GM19099 (cell line): ENCODE data around the gene PRKACG.

Experiments
- POLR2A ChIP-seq: IDR thresholded peaks from 3 replicates; pipeline ENCODE4 v1.6.1; 2011; ENCODE audit warnings: low read depth; ENCODE audit not compliant: insufficient read length; ENCODE audit errors: extremely low read depth

Gene PRKACG

DNA sequence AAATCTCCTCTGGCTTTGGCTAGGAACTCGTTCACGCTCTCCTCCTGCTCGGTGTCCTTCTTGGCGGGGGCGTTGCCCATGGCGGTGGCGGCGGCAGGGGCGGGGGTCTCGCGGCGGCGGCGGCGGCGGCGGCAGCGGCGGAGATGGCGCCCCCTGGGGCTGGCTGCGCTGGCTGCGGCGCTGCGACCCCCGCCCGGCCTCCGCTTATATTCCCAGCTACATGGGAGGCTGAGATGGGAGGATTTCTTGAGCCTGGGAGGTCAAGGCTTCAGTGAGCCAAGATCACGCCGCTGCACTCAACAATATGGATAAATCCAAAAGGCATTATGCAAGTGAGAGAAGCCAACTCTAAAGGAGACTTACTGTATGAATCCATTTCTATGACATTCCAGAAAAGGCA lies at the start of gene PRKACG:
TSS of gene PRKACG (minus strand) at position 101 of the 400 bp plus-strand sequence. CDS start at position 80, 21 bp downstream.
- no peak for TF ChIP-seq POLR2A

DNA sequence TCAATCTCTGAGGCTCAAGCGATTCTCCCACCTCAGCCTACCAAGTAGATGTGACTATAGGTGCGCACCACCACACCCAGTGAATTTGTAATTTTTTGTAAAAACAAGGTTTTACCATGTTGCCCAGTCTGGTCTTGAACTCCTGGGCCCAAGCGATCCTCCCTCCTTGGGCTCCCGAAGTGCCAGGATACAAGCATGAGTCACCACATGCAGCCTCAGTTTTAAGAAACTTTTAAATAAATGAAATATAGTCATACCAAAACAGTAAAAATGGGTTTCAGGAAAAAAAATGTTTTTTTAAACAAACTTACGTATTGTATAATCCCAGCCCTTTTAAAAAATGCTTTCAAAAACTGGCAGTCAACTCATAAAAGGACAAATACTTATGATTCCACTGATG lies 48.3 kb upstream of the PRKACG start:
- TF ChIP-seq POLR2A, result no peak

DNA sequence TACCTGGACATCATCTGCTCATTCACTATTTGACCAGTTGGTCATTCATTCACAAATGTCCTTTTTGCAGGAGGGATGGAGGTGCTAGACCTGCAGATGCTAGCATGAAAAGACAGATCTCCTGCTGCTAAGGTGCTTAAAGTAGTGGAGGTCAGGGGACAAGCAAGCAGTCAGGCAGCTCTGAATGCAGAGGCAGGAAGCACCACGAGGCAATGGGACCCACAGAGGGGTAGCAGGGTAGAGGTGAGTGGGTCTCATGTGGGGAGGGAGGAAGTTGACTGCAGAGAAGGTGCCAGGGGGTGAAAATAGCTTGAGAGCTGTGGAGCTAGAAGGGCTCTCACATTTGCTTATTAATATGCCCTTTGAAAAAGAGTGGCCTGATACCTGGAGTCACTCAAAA lies 46.9 kb upstream of the PRKACG start:
- no peak for TF ChIP-seq POLR2A

DNA sequence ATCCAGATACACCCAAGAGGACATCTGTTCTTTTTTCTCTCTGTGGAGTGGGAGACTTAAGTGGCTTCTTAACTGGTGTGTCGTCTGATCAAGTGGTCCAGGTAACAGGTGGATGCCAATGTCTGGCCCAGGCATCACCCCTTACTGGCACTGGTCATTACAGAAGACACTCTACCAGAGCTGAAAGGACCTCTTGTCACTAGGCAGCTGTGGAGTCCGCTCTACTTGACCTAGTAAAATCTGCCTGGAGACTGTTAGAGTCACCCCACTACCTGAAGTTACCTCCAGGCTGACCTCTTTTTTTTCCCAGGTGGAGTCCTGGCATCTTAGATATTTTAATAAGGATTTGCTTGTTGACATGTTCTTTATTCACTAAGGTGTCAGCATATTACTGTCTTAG lies 44.2 kb upstream of the PRKACG start:
- TF ChIP-seq POLR2A, result no peak

DNA sequence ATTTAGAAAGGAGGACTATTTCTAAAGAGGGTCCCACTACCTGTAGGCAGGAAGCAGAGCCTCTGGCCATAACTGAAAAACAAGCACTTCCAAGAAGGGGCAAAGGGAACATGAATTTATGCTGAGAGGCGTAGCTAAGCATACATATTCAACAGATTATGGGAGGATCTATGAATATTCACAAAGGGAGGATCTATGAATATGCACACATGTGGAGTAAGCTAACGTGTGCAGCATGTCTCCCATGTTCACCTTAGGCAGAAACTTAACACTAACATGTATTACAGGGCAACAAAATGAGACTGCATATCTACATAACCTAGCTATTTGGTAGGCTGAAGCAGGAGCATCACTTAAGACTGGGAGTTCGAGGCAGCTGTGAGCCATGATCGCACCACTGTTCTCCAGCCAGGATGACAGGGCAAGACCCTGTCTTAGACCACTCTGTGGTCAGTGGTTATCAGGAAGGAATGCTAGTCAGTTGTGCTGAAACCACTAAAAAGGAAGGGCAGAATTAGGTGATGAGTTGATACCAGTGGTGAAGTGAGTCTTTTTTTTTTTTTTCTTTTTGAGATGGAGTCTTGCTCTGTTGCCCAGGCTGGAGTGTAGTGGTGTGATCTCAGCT lies 42.4 kb upstream of the PRKACG start:
- TF ChIP-seq POLR2A, result no peak

DNA sequence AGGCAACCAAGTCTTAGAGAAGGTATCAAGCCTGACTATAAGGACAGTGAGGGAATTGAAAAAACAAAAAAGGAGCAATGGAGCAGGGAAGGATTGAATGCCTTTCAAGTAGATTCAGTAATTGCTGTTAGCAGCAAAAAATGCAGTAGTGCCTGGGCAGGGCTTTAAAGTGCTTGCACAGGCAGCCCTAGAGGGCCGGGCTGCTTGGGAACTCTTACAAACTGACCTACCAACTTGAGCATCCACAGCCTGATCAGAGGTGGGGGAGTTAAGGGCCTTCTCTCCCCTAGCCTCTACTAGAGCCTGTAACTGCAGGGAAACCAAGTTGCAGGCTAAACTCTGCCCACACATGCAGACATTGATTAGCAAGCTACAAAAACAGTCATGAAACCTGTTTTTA lies 41.1 kb upstream of the PRKACG start:
- no peak for TF ChIP-seq POLR2A

DNA sequence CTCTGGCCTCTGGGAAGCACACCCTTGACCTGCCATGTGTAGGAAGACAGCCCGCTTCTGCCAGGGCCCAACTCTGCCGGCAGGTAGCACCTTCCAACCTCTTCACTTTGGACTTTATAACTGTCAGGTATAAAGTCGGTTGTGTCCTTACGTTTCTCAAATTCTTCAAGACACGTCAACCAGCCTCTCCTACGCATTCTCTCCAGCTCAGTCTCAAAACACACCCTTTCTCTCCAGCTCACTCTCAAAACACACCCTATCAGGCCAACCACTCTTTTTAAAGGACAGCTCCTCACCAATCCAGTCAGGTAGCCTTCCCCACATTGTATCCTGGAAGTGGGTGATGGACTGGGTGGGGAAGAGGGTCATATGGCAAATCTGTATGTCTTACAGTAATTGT lies 35.2 kb upstream of the PRKACG start:
- TF ChIP-seq POLR2A, result no peak

DNA sequence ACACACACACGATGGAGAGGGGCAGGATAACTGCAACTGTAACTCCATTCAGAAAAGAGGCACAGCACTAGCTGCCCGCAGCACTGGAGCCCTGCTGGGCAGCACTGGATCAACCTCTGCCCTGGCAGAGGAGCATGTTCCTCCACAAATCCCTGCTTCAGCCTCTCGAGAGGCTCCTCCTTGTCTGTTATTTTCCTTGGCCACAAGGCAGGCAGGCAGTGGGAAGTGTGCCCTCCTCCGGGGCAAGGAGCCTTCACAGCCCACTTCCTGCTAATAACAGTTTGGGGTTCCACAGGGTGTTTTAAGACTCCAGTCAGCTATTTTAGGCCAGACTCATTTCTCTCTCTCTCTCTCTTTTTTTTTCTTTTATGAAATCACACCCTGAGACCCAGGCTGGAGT lies 33.5 kb upstream of the PRKACG start:
- no peak for TF ChIP-seq POLR2A

DNA sequence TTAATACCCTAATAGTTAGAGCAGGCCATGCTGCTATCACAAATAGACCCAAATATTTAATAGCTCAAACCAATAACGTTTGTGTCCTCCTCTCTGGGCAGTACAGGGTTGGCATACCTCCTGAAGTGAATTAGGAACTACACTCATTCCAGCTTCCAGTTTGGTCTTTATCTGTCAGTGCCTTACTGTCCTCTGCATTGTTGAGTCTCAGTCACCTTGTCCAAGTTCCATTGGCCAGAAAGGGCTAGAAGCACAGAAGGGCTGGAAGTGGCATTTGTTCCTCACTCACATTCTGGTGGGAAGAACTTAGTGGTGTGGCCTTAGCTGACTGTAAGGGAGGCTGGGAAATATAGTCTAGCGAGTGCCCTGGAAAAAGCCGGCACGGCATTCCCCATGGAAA lies 32.8 kb upstream of the PRKACG start:
- no peak for TF ChIP-seq POLR2A

DNA sequence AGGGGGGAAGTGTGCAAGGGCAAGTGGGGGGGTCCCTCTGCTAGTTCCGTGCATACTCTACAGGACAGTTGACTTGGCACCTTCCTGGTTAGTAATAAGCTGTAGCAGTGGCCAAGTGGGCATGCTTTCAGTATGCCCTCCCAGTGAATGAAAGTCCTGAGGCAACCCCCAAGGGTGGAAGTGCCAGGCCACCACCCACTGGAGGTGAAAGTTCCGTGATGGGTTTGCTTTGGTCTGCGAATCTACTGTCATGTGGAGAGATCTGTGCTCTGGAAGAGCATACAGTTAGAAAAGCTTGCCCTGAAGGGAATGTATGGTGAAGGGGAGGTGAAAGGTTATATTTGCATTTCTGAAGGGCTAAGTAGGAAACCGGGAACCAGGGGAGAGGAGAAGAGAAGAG lies 31.9 kb upstream of the PRKACG start:
- no peak for TF ChIP-seq POLR2A

DNA sequence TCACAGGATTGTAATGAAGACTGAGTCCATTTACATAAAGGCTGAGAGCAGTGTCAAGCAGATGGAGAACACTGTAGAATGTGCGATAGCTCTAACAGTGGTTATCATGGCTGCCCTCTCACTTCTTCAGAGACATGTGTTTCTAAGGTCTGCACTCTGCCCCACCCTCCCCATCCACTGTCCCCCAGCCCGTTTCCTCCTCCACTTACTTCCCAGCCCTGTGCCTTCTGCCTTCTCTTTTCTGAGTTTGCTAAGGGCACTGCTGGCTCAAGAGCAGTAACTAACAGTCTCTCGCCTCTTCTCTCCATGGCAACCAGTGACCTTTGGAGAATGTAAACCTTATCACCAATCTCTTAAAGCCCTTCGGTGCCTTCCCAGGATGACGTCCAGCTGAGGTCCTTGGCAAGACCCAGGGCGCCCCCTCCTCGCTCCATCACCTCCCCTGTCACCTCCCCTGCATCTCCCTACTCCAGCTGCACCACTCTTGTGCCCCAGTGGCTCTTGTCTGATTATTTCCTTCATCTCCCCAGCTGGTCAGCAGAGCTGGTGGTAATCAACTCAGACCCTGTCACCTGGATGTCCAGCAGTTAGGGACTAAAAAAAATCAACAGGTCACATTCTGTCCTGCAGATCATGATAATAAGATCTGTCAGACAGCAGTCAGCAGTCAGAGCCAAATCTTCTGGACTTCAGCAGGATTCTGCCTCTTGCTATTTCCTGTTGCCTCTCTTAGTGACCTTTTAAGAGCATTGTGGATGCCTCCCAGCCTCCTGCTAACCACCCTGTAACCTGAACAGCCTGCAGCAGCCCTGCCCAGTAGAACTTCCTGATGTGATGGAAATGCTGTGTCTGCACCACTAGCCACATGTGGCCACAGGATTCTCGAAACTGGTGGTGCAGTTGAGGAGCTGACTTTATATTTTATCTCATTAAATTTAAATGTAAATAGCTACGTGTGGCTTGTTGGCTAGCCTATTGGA lies 30.6 kb upstream of the PRKACG start:
- no peak for TF ChIP-seq POLR2A

DNA sequence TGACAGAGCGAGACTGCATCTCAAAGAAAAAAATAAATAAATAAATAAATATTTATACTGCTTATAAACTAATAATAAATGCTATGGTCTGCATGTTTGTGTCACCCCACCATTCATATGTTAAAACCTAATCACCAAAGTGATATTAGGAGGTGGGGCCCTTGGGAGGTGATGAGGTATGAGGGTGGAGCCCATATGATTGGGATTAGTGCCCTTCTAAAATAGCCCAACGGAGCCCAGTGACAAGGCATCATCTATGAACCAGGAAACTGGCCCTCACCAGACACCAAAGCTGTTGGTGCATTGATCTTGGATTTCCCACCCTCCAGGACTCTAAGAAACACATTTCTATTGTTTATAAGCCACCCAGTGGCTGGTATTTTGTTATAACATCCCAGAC lies 26.7 kb upstream of the PRKACG start:
- TF ChIP-seq POLR2A, result no peak

DNA sequence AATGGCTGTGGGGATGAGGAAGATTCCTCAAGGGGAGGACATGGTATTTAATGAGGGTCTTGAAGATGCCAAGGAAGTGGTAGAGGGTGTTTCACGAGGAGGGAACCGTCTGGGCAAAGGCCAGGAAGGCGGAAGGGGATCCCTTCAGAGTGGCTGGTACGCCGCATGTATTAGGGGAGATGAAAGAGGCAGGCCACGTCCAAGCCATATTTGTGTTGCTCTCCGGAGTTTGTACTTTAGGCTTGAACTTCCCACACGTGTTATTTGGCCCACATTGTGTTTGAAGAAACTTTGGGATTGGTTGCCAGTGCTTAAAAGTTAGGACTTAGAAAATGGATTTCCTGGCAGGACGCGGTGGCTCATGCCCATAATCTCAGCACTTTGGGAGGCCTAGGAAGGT lies 22.9 kb upstream of the PRKACG start:
- no peak for TF ChIP-seq POLR2A

DNA sequence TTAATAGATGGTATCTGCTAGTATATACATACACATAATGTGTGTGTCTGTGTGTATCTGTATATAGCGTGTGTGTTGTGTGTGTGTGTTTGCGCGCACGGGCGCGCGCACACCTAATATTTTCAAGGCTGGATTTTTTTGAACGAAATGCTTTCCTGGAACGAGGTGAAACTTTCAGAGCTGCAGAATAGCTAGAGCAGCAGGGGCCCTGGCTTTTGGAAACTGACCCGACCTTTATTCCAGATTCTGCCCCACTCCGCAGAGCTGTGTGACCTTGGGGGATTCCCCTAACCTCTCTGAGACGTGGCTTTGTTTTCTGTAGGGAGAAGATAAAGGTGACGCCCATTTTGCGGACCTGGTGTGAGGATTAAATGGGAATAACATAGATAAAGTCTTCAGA lies 22.4 kb upstream of the PRKACG start:
- no peak for TF ChIP-seq POLR2A

DNA sequence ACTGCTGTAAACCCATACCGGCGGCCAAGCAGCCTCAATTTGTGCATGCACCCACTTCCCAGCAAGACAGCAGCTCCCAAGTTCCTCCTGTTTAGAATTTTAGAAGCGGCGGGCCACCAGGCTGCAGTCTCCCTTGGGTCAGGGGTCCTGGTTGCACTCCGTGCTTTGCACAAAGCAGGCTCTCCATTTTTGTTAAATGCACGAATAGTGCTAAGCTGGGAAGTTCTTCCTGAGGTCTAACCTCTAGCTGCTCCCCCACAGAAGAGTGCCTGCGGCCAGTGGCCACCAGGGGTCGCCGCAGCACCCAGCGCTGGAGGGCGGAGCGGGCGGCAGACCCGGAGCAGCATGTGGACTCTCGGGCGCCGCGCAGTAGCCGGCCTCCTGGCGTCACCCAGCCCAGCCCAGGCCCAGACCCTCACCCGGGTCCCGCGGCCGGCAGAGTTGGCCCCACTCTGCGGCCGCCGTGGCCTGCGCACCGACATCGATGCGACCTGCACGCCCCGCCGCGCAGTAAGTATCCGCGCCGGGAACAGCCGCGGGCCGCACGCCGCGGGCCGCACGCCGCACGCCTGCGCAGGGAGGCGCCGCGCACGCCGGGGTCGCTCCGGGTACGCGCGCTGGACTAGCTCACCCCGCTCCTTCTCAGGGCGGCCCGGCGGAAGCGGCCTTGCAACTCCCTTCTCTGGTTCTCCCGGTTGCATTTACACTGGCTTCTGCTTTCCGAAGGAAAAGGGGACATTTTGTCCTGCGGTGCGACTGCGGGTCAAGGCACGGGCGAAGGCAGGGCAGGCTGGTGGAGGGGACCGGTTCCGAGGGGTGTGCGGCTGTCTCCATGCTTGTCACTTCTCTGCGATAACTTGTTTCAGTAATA lies 21.8 kb upstream of the PRKACG start, which contains the start of gene FXN:
TSS of gene FXN (plus strand) at position 315 of the 871 bp plus-strand sequence. CDS start at position 346, 31 bp downstream.
- TF ChIP-seq POLR2A, result peak; percentile 72
